Spleen (tissue), 7 donors: ENCODE data around the gene MYO18B.

Experiments
- CTCF ChIP-seq, 11 experiments: fragments of 200-600 bp in 7 of 11; fragments of 450-650 bp in 4 of 11; sonication (generic) in 4 of 11; IDR thresholded peaks in 8 of 11; conservative IDR thresholded peaks in 3 of 11; 1 replicate in 7 of 11; 2 replicates in 4 of 11; pipeline versions ENCODE4 v1.4.0 to v1.8.0; 2016 to 2021; ENCODE audit warnings: antibody characterized with exemption in 11 of 11, inconsistent platforms in 4 of 11, mild to moderate bottlenecking in 1 of 11
- POLR2A ChIP-seq, 3 donors: fragments of 450-650 bp; IDR thresholded peaks; one replicate each; pipeline ENCODE4 v1.5.1; 2017; ENCODE audit warnings: antibody characterized with exemption in 3 of 3, mild to moderate bottlenecking in 1 of 3
- POLR2AphosphoS5 ChIP-seq, 3 donors: sonication (generic); formaldehyde crosslinking; IDR thresholded peaks; one replicate each; pipeline ENCODE4 v1.5.1; 2017; ENCODE audit warnings: antibody characterized with exemption in 3 of 3
- donor health status: DM: no; HTN: no; CAD: no; lungs with moderate emphysema.
- donor health status: DM: no; HTN: no; CAD: no.
- donor health status: DM: no; HTN: no; CAD: no.

GRCh38 chr22:25827415-25827814 lies 85.4 kb downstream of the MYO18B start:
- TF ChIP-seq POLR2AphosphoS5 (IDR thresholded peaks at IDR 0.05) (no peak), CTCF (IDR thresholded peaks at IDR 0.05 in 8 of 11, conservative IDR thresholded peaks at IDR 0.05 in 3 of 11) (no peak), POLR2A (IDR thresholded peaks at IDR 0.05) (no peak)
